SU-DHL-6 (cell line): ENCODE data around the gene OSGIN1.

ENCODE experiments used
- EZH2phosphoT487 ChIP-seq: fragments of 200-600 bp; sonication (generic), shearing (Covaris generic); conservative IDR thresholded peaks from 2 replicates; pipeline ENCODE4 v1.6.1; 2018; ENCODE audit warnings: mild to moderate bottlenecking, antibody characterized with exemption, low read length, moderate library complexity, mixed read lengths
- TF ChIP-seq, protein P1 (sequence below): fragments of 200-600 bp; sonication (generic); IDR thresholded peaks from one replicate; pipeline ENCODE4 v1.5.1; 2017; ENCODE audit warnings: antibody characterized with exemption, mild to moderate bottlenecking, low read length, moderate library complexity; ENCODE audit not compliant: insufficient read depth, poor library complexity, severe bottlenecking

DNA sequence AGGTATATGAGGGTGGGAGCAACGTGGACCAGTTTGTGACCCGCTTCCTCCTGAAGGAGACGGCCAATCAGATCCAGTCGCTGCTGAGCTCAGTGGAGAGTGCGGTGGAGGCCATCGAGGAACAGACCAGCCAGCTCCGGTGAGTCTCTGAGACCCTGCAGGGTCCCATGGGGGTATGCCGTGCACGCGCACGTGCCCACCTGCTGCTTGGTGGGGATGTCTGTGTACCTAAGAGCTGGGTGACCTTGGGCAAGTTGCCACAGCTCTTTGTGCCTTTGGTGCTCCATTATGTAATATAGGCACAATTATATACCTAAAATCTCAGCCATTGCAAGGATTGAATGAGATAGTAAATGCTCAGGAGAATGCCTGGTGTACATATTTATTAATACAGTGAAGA lies 37.5 kb downstream of the OSGIN1 start:
- TF ChIP-seq, protein P1, sequence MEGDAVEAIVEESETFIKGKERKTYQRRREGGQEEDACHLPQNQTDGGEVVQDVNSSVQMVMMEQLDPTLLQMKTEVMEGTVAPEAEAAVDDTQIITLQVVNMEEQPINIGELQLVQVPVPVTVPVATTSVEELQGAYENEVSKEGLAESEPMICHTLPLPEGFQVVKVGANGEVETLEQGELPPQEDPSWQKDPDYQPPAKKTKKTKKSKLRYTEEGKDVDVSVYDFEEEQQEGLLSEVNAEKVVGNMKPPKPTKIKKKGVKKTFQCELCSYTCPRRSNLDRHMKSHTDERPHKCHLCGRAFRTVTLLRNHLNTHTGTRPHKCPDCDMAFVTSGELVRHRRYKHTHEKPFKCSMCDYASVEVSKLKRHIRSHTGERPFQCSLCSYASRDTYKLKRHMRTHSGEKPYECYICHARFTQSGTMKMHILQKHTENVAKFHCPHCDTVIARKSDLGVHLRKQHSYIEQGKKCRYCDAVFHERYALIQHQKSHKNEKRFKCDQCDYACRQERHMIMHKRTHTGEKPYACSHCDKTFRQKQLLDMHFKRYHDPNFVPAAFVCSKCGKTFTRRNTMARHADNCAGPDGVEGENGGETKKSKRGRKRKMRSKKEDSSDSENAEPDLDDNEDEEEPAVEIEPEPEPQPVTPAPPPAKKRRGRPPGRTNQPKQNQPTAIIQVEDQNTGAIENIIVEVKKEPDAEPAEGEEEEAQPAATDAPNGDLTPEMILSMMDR = no peak
- no peak for TF ChIP-seq EZH2phosphoT487
